GM20000 (cell line): ENCODE measurements around the gene TTLL10.
"Not testable (repeated sequence)": the region's sequence is repeated elsewhere in the genome, so short reads cannot be mapped to it uniquely, and the experiment has no call there.

Experiments
- DNase-seq: peaks from one replicate; pipeline ENCODE4 v3.0.0; 2012; ENCODE audit warnings: low spot score
- TF ChIP-seq, protein P1 (sequence below): IDR thresholded peaks from 2 replicates; pipeline ENCODE4 v1.5.1; 2012; ENCODE audit warnings: mild to moderate bottlenecking, control low read depth; ENCODE audit errors: extremely low read depth, missing control alignments

TTLL10 gene

DNA sequence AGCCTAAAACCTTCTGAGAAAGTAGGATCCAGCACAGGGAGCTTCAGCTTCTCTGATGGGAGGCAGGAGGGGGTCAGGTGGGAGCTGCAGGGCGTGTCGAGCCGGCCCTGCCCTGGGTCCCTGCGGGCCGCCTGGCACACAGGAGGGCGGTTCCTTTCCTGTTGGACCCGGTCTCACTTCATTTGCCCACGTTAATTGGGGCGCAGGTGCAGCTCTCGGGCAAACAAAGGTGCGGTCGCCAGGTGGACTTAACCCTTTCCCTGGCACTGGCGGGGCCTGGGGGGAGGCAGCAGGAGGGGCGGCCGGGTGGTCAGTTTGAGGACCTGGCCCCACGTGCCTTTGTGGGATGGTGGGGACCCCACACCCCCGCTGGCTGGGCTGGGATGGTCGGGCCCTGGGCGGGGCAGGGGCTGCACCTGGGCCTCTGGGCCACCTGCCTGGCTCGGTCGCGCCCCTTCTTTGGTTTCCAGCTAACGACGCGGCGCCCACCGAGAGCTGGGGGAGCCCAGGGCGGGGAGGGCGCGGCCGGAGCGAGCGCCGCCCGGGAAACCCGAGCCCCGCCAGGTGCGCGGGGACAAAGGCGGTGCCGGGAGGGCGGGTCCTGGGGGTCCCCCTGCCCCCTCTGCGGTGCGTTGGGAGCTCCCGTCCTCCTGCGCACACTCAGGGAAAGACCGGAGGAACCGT is 37.0 kb upstream of the TTLL10 start:
- TF ChIP-seq, protein P1, sequence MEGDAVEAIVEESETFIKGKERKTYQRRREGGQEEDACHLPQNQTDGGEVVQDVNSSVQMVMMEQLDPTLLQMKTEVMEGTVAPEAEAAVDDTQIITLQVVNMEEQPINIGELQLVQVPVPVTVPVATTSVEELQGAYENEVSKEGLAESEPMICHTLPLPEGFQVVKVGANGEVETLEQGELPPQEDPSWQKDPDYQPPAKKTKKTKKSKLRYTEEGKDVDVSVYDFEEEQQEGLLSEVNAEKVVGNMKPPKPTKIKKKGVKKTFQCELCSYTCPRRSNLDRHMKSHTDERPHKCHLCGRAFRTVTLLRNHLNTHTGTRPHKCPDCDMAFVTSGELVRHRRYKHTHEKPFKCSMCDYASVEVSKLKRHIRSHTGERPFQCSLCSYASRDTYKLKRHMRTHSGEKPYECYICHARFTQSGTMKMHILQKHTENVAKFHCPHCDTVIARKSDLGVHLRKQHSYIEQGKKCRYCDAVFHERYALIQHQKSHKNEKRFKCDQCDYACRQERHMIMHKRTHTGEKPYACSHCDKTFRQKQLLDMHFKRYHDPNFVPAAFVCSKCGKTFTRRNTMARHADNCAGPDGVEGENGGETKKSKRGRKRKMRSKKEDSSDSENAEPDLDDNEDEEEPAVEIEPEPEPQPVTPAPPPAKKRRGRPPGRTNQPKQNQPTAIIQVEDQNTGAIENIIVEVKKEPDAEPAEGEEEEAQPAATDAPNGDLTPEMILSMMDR = no peak
- DNase-seq = peak; percentile 86

DNA sequence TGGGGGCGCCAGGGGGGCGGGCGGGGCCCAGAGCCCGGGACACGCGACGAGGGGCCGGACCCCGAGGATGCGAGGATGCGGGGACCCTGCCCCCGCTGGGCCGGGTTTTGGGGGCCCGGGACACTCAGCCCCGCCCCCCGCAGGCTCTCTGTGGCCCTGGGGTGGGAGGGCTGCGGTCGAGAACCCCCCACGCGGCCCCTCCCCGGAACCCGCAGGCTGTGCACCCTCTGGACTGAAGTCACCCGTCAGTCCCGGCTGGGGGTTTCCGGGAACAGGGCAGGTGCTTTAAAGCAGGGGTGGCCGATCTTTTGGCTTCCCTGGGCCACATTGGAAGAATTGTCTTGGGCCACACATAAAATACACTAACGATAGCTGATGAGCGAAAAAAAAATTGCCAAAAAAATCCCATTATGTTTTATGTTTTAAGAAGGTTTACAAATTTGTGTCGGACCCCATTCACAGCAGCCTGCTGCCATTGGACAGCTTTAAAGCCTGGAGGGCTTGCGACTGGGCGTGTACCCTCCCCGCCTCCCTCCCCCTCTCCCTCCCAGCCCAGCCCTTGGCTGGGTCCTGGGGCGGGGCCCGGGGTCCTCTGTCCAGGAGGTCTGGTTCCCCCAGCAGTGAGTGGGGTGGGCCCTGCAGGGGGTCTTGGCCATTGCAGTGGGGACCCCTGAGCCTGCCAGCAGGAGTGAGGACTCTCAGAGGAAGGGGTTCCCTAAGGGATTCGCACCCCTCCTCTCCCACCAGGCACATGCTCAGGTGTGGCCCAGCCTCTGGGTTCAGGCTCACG is 36.2 kb upstream of the TTLL10 start:
- TF ChIP-seq, protein P1 = no peak
- peak; percentile 94 for DNase-seq

DNA sequence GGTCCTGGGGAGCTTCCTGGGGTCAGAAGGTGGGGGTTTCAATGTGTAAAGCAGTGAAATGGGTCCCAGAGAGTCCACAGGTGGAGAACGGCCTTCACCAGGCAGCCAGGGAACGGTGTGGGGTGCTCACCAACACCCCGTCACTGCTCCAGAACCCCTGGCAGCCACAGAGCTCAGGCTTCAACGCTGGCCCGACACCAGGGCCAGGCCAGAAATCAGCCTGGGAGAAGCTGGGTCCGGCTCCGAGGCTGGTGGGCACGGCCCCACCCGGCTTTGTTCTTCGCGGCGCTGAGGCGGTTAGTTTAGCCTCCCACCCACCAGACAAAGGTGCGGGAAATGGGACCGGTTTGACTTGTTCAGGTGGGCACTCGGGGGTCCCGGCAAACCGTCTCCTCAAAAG is 33.0 kb upstream of the TTLL10 start:
- TF ChIP-seq, protein P1 = no peak

DNA sequence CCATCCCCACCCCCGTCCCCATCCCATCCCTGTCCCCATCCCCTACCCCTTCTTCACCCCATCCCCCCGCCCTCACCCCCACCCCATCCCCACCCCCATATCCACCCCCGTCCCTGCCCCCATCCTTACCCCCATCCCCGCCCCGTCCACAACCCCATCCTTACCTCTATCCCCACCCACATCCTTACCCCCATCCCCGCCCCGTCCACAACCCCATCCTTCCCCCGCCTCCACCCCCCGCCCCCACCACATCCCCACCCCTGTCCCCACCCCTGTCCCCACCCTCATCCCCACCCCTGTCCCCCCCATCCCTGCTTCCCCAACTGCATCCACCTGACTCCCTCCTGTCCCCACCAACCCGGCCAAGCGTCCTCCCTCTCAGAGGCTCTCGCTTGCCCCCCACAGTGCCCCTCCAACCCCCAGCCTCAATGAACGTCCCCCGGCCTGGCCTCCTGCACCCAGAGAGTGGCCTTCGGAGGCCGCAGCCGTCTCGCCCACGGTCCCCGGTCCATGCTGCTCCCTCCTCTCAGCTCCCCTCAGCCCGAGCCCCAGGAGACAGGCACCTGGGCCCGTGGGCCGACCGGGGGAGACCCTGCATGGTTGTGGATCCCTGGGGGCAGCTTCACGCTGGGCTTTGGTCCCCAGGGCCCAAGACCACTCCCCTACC is 32.3 kb upstream of the TTLL10 start:
- no peak for DNase-seq
- TF ChIP-seq, protein P1 = no peak

More for the DNA sequence above, 33.0 kb upstream of the TTLL10 start:
- DNase-seq = no peak

DNA sequence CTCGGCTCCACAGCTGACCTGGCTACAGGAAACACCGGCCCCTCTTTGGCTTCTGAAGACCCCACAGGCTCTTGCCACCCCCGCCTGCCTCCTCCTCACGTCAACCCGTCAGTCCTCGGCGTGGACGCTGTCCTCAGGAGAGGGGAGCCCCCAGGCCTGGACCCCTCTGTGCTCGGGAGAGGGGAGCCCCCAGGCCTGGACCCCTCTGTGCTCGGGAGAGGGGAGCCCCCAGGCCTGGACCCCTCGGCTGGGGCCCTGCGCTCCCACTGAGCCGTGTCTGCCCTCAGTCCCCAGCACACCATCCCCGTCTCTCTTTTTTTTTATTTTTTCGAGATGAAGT is 31.8 kb upstream of the TTLL10 start:
- TF ChIP-seq, protein P1 = no peak
- DNase-seq = no peak

DNA sequence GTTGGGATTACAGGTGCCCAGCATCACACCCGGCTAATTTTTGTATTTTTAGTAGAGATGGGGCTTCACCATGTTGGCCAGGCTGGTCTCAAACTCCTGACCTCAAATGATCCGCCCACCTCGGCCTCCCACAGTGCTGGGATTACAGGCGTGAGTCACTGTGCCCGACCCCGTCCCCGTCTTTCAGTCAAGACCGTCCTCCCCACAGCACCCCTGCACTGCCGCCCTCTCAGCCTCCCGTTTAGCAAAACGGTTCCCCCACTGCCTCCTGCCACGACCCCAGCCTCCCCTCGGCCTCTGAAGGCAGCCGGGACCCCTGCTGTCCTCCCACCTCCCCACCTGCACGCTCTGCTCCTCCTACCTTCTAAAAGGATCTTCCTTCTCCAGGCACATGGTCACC is 31.3 kb upstream of the TTLL10 start:
- not testable (repeated sequence) for DNase-seq

DNA sequence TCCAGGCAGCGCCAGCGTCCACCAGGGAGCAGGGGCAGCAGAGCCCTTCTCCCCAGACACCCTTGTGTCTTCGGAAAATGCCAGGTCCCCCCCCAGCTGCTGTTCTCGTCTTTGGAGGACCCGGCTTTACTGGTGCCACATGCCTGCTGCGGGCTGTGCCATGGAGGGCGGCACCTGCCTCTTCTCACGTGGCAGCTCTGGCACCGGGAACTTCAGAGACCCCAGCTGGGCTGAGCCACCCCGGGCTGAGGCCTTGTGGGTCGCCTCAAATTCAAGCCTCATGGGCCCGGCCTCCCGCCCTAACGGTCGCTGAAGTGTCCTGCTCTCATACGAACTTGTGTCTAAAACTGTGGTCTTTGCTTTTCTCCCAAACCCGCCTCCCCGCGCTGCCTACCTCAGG is 30.8 kb upstream of the TTLL10 start:
- TF ChIP-seq, protein P1 = no peak
- no peak for DNase-seq

DNA sequence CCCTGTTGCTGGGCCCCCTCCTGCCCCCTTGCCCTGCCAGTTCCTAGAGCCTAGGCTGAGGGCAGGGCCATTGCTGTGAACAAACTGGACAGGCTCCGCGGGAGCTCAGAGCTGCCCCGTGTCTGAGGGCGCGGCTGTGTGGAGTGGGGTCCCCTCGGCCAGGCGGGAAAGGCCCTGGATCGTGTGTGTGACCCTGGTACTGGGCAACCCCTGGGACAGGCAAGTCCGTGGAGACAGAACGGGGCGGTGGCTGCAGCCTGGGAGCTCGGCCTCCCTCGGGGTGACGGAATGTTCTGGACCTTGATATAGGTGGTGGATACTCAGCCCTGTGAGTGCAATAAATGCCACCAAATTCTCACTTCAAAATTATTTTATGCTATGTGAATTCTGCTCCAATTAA is 30.0 kb upstream of the TTLL10 start:
- TF ChIP-seq, protein P1 = no peak
- no peak for DNase-seq
